Endodermal cell (in vitro differentiated cells): Measurements from ENCODE around the gene ATP2A3. TPM values are rescaled to one million over a fixed set of nuclear protein-coding genes. Genes with fewer than 3 reads are reported as not detected.

Experiments
- DNase-seq: peaks from one replicate; pipeline ENCODE4 v3.0.0-alpha.2; 2017
- H3K27ac ChIP-seq: 2 replicates; pipeline ENCODE4 v1.5.1; 2013; ENCODE audit warnings: mild to moderate bottlenecking, low read depth, low read length, moderate library complexity
- H3K27me3 ChIP-seq: 2 replicates; pipeline ENCODE4 v1.6.1; 2013; ENCODE audit warnings: mild to moderate bottlenecking, low read length, moderate library complexity; ENCODE audit not compliant: insufficient read depth, control insufficient read depth, poor library complexity, severe bottlenecking
- H3K36me3 ChIP-seq: 2 replicates; pipeline ENCODE4 v1.7.0; 2013; ENCODE audit warnings: mild to moderate bottlenecking, low read length, moderate library complexity; ENCODE audit not compliant: control insufficient read depth, insufficient read depth
- H3K4me1 ChIP-seq: one replicate; pipeline ENCODE4 v1.7.0; 2013; ENCODE audit warnings: low read length; ENCODE audit not compliant: control insufficient read depth, insufficient read depth
- H3K4me3 ChIP-seq: 2 replicates; pipeline ENCODE4 v1.5.1; 2013; ENCODE audit warnings: mild to moderate bottlenecking, low read length, moderate library complexity
- H3K9ac ChIP-seq: 2 replicates; pipeline ENCODE4 v1.6.1; 2013; ENCODE audit warnings: mild to moderate bottlenecking, low read length, moderate library complexity; ENCODE audit not compliant: poor library complexity, severe bottlenecking; ENCODE audit errors: extremely low read depth
- H3K9me3 ChIP-seq: 2 replicates; pipeline ENCODE4 v1.6.1; 2013; ENCODE audit warnings: mild to moderate bottlenecking, low read length, moderate library complexity; ENCODE audit not compliant: control insufficient read depth
- H3K27ac Mint-ChIP-seq: 2 replicates; pipeline ENCODE4 v1.8.0; 2020; ENCODE audit warnings: mixed read lengths
- H3K27me3 Mint-ChIP-seq: 2 replicates; pipeline ENCODE4 v1.8.0; 2021; ENCODE audit warnings: mild to moderate bottlenecking, mixed read lengths; ENCODE audit not compliant: insufficient read depth
- H3K36me3 Mint-ChIP-seq: 2 replicates; pipeline ENCODE4 v1.8.0; 2020; ENCODE audit warnings: low read depth, mixed read lengths
- H3K4me1 Mint-ChIP-seq: 2 replicates; pipeline ENCODE4 v1.8.0; 2020; ENCODE audit warnings: mixed read lengths
- H3K4me3 Mint-ChIP-seq: 2 replicates; pipeline ENCODE4 v1.8.0; 2020; ENCODE audit warnings: mild to moderate bottlenecking, moderate library complexity, mixed read lengths
- H3K9me3 Mint-ChIP-seq: 2 replicates; pipeline ENCODE4 v1.8.0; 2020; ENCODE audit warnings: mild to moderate bottlenecking, mixed read lengths
- CTCF ChIP-seq: fragments of 200-600 bp; sonication (generic); conservative IDR thresholded peaks from 2 replicates; pipeline ENCODE4 v1.5.0; 2021; ENCODE audit warnings: antibody characterized with exemption, mild to moderate bottlenecking
- WGBS, 2 experiments: methylation state at CpG; one replicate each; pipeline versions ENCODE4 v1.1.5 to v1.1.7; 2013; ENCODE audit warnings: missing lambda C conversion rate in 2 of 2, mixed read lengths in 1 of 2; ENCODE audit not compliant: insufficient coverage in 1 of 2, insufficient read length in 1 of 2; 5-methylcytosine and 5-hydroxymethylcytosine counted together
- total RNA-seq, 2 donors: library from RNA; stranded (reverse); fragmentation: NEBNext Ultra II Directional in 1 of 2; extraction: Animal tissue kit (Norgen Biotek cat#: 25700) in 1 of 2; gene quantifications; 2 replicates in 1 of 2; 3 replicates in 1 of 2; pipeline ENCODE4 v1.2.1, GENCODE V29; 2021

ATP2A3 gene
- total RNA-seq, 2 donors from 2014 or later, result 1.4 to 3.7 TPM

GRCh38 chr17:3912827-3913226 lies 51.4 kb downstream of the ATP2A3 start:
- Mint-ChIP-seq H3K27ac (no peak overlapping the region), H3K27me3 (no peaks in the 10 kb centered on the region), H3K4me1 (no peaks in the 10 kb centered on the region), H3K9me3 (no peaks in the 10 kb centered on the region), H3K4me3 (no peak overlapping the region), H3K36me3 (no peaks in the 10 kb centered on the region)
- WGBS, 2 experiments, result 95 to 100% methylated on average over 2 of the region's 2 CpGs
- DNase-seq, result no peak
- Histone ChIP-seq H3K9ac (no peak overlapping the region), H3K27ac (no peak overlapping the region), H3K4me3 (no peak overlapping the region), H3K36me3 (no peaks in the 10 kb centered on the region), H3K27me3 (no peaks in the 10 kb centered on the region), H3K9me3 (no peaks in the 10 kb centered on the region), H3K4me1 (no peaks in the 10 kb centered on the region)
- no peak for TF ChIP-seq CTCF

- no peaks in the 10 kb centered on the region for H3K4me1 Mint-ChIP-seq
- TF ChIP-seq CTCF, result no peak
- no peaks in the 10 kb centered on the region for H3K27me3 Mint-ChIP-seq
- WGBS, 2 experiments, result 86 to 89% methylated on average over 12 to 30 of the region's 30 CpGs
- no peaks in the 10 kb centered on the region for H3K9me3 Mint-ChIP-seq
- H3K36me3 ChIP-seq, result no peaks in the 10 kb centered on the region
- no peaks in the 10 kb centered on the region for H3K27me3 ChIP-seq
- H3K4me1 ChIP-seq, result no peaks in the 10 kb centered on the region
- H3K36me3 Mint-ChIP-seq, result no peaks in the 10 kb centered on the region
- H3K4me3 ChIP-seq, result no peak overlapping the region
- H3K27ac ChIP-seq, result peak overlapping the region; percentile 60
- H3K27ac Mint-ChIP-seq, result no peak overlapping the region
- no peak overlapping the region for H3K9ac ChIP-seq
- DNase-seq, result peak; percentile 72
- H3K4me3 Mint-ChIP-seq, result no peak overlapping the region
- H3K9me3 ChIP-seq, result no peaks in the 10 kb centered on the region
These were observed 52.8 kb downstream of the ATP2A3 start for GRCh38 chr17:3911271-3912053.

GRCh38 chr17:3910420-3911270 lies 53.6 kb downstream of the ATP2A3 start:
- no peak for TF ChIP-seq CTCF
- no peaks in the 10 kb centered on the region for H3K9me3 Mint-ChIP-seq
- WGBS, 2 experiments, result 85% methylated on average over 6 to 11 of the region's 11 CpGs
- H3K4me1 Mint-ChIP-seq, result no peaks in the 10 kb centered on the region
- no peaks in the 10 kb centered on the region for H3K36me3 Mint-ChIP-seq
- H3K4me3 Mint-ChIP-seq, result no peak overlapping the region
- Histone ChIP-seq H3K27ac (peak overlapping the region; percentile 60), H3K27me3 (no peaks in the 10 kb centered on the region), H3K4me3 (no peak overlapping the region), H3K4me1 (no peaks in the 10 kb centered on the region), H3K9me3 (no peaks in the 10 kb centered on the region), H3K36me3 (no peaks in the 10 kb centered on the region), H3K9ac (no peak overlapping the region)
- H3K27ac Mint-ChIP-seq, result no peak overlapping the region
- H3K27me3 Mint-ChIP-seq, result no peaks in the 10 kb centered on the region
- DNase-seq, result no peak
